GM12878 (cell line): ENCODE measurements around the gene CAB39. TPM values are rescaled to one million over a fixed set of nuclear protein-coding genes. Genes with fewer than 3 reads are reported as not detected.

ENCODE experiments used
- ATAC-seq: fragments of 200-7000 bp; cut with Tn5 transposase; 3 replicates; pipeline ENCODE4 v1.9.1; 2020; ENCODE audit warnings: mild to moderate bottlenecking, moderate library complexity
- BruUV-seq: library from RNA; stranded (reverse); fragments of 400-500 nt; replicated peaks from 2 replicates; lab custom pipeline; 2021; lab: Mats Ljungman, UMichigan
- CTCF ChIA-PET: fragments of 300-600 bp; sonication (Branson Sonifier 250); formaldehyde crosslinking; extraction: SDS; loops from one replicate; lab custom pipeline; 2021; ENCODE audit warnings: inconsistent platforms; lab: Yijun Ruan, JAX
- POLR2A ChIA-PET: fragments of 350-600 bp; formaldehyde crosslinking; extraction: SDS; loops from one replicate; lab custom pipeline; 2021; ENCODE audit warnings: inconsistent platforms; lab: Charles Lee
- RAD21 ChIA-PET: fragments of 300-600 bp; sonication (Branson Sonifier 250); formaldehyde crosslinking; loops from one replicate; lab custom pipeline; 2023; ENCODE audit warnings: antibody characterized with exemption; ENCODE audit not compliant: unreplicated experiment; lab: Charles Lee
- SMC1A ChIA-PET: fragments of 300-600 bp; sonication (Branson Sonifier 250); formaldehyde crosslinking; loops from one replicate; lab custom pipeline; 2023; ENCODE audit not compliant: unreplicated experiment, uncharacterized antibody; lab: Charles Lee
- DNase-seq: peaks from one replicate; pipeline ENCODE4 v3.0.0-alpha.2; 2011; ENCODE audit warnings: low read depth, low spot score
- FAIRE-seq: peaks from 3 replicates; lab custom pipeline; 2011; peaks lifted over from hg19 to GRCh38; lab: Jason Lieb, UNC
- H2AFZ ChIP-seq: 2 replicates; pipeline ENCODE4 v1.6.0; 2011; ENCODE audit warnings: low read depth, low read length, control low read depth; ENCODE audit not compliant: control insufficient read depth
- H3K27ac ChIP-seq: 2 replicates; pipeline ENCODE4 v1.5.1; 2011; ENCODE audit warnings: control low read depth; ENCODE audit not compliant: control insufficient read depth, insufficient read depth
- H3K27me3 ChIP-seq, 2 experiments: replicated peaks in 1 of 2; 2 replicates each; pipeline versions ENCODE4 v1.6.0 to v1.6.1; 2011; ENCODE audit warnings: low read length in 1 of 2; ENCODE audit not compliant: control insufficient read depth in 2 of 2, insufficient read depth in 2 of 2
- H3K36me3 ChIP-seq, 2 experiments: 2 replicates each; pipeline ENCODE4 v1.5.1; 2011; ENCODE audit warnings: low read length in 1 of 2; ENCODE audit not compliant: control insufficient read depth in 2 of 2, insufficient read depth in 2 of 2
- H3K4me1 ChIP-seq: 2 replicates; pipeline ENCODE4 v1.6.1; 2011; ENCODE audit warnings: mild to moderate bottlenecking, low read length, moderate library complexity, mixed read lengths; ENCODE audit not compliant: control insufficient read depth, insufficient read depth
- H3K4me2 ChIP-seq: 2 replicates; pipeline ENCODE4 v1.6.0; 2011; ENCODE audit warnings: control low read depth; ENCODE audit not compliant: control insufficient read depth, insufficient read depth
- H3K4me3 ChIP-seq: fragments of 200-600 bp; sonication (generic); 2 replicates; pipeline ENCODE4 v1.5.1; 2016
- H3K79me2 ChIP-seq: 2 replicates; pipeline ENCODE4 v1.6.0; 2011; ENCODE audit warnings: low read length; ENCODE audit not compliant: control insufficient read depth, insufficient read depth
- H3K9ac ChIP-seq: 2 replicates; pipeline ENCODE4 v1.8.0; 2011; ENCODE audit warnings: low read length, control low read depth, mixed read lengths; ENCODE audit not compliant: control insufficient read depth, insufficient read depth
- H3K9me3 ChIP-seq: replicated peaks from 3 replicates; pipeline ENCODE4 v1.5.1; 2011; ENCODE audit warnings: mild to moderate bottlenecking, low read length; ENCODE audit not compliant: control insufficient read depth, insufficient read depth
- H4K20me1 ChIP-seq: 2 replicates; pipeline ENCODE4 v1.6.0; 2011; ENCODE audit not compliant: control insufficient read depth, insufficient read depth
- ATF7 ChIP-seq: fragments of 450-650 bp; IDR thresholded peaks from 2 replicates; pipeline ENCODE4 v1.6.1; 2016; ENCODE audit warnings: low read depth, mild to moderate bottlenecking
- BCL11A ChIP-seq: IDR thresholded peaks from 2 replicates; pipeline ENCODE4 v1.6.1; 2011; ENCODE audit warnings: low read depth, low read length
- DPF2 ChIP-seq: fragments of 450-650 bp; IDR thresholded peaks from 2 replicates; pipeline ENCODE4 v1.6.1; 2017; ENCODE audit warnings: mild to moderate bottlenecking
- KDM1A ChIP-seq: fragments of 200-600 bp; sonication (generic); IDR thresholded peaks from 2 replicates; pipeline ENCODE4 v1.6.1; 2016; ENCODE audit warnings: borderline replicate concordance
- NFYA ChIP-seq: IDR thresholded peaks from 2 replicates; pipeline ENCODE4 v1.6.1; 2011; ENCODE audit warnings: low read depth, mild to moderate bottlenecking, low read length, improper control_type of control experiment, borderline replicate concordance
- NR2F1 ChIP-seq: fragments of 450-650 bp; conservative IDR thresholded peaks from 2 replicates; pipeline ENCODE4 v1.6.1; 2017; ENCODE audit warnings: mild to moderate bottlenecking
- NRF1 ChIP-seq: conservative IDR thresholded peaks from 2 replicates; pipeline ENCODE4 v1.6.1; 2011; ENCODE audit warnings: mild to moderate bottlenecking, low read depth, low read length, improper control_type of control experiment
- POLR2AphosphoS2 ChIP-seq: IDR thresholded peaks from 2 replicates; pipeline ENCODE4 v1.6.1; 2011; ENCODE audit warnings: low read depth, mild to moderate bottlenecking, low read length, improper control_type of control experiment, moderate library complexity
- RELA ChIP-seq: fragments of 450-650 bp; IDR thresholded peaks from 2 replicates; pipeline ENCODE4 v1.8.0; 2014; ENCODE audit warnings: borderline replicate concordance; ENCODE audit not compliant: partially characterized antibody
- SMAD5 ChIP-seq: IDR thresholded peaks from 2 replicates; pipeline ENCODE4 v1.6.1; 2016; ENCODE audit warnings: antibody characterized with exemption, low read depth
- WGBS: methylation state at CpG from one replicate; pipeline ENCODE4 v1.1.6; 2016; ENCODE audit warnings: low lambda C conversion rate; ENCODE audit not compliant: insufficient replicate concordance, insufficient coverage; ENCODE audit errors: missing lambda C conversion rate; 5-methylcytosine and 5-hydroxymethylcytosine counted together
- in situ Hi-C: fragments of 300-500 bp; cut with MboI; formaldehyde crosslinking; loops from 9 replicates; pipeline ENCODE4 v1.14.3; 2018; ENCODE audit warnings: mixed read lengths
- intact Hi-C: fragments of 100-400 bp; cut with micrococcal nuclease; formaldehyde crosslinking; loops from one replicate; pipeline ENCODE4 v1.14.2; 2022; ENCODE audit not compliant: unreplicated experiment
- polyA plus RNA-seq, 11 experiments: library from polyadenylated mRNA; depleted of rRNA in 4 of 11; unstranded in 6 of 11; stranded (reverse) in 5 of 11; fragments of >200 nt; fragmentation: Nextera tagmentation in 4 of 11; fragmentation: Illumina TruSeq in 1 of 11; extraction: Ambion mirVana in 4 of 11; extraction: Trizol in 1 of 11; gene quantifications; 1 replicate in 1 of 11; 2 replicates in 10 of 11; pipeline versions ENCODE4 v1.2.1 to v1.2.3, GENCODE V29; 2011 to 2016; ENCODE audit warnings: inconsistent platforms in 2 of 11, missing spikeins in 2 of 11, low read depth in 1 of 11
- total RNA-seq, 4 experiments: library from RNA; depleted of rRNA in 3 of 4; stranded (reverse); fragments of >200 nt in 3 of 4; fragmentation: Illumina TruSeq in 1 of 4; extraction: Trizol in 1 of 4; gene quantifications; 2 replicates each; pipeline versions ENCODE4 v1.2.1 to v1.2.3, GENCODE V29; 2013 to 2021
- TF ChIP-seq, protein P1 (sequence below): IDR thresholded peaks from 2 replicates; pipeline ENCODE4 v1.6.1; 2011; ENCODE audit warnings: mild to moderate bottlenecking, low read depth, low read length, moderate library complexity; ENCODE audit not compliant: insufficient replicate concordance
- TF ChIP-seq, protein P2 (sequence below): IDR thresholded peaks from 2 replicates; pipeline ENCODE4 v1.6.1; 2012; ENCODE audit warnings: low read depth, low read length, improper control_type of control experiment
- TF ChIP-seq, protein P3 (sequence below): fragments of 450-650 bp; IDR thresholded peaks from 2 replicates; pipeline ENCODE4 v1.6.1; 2016; ENCODE audit warnings: mild to moderate bottlenecking, moderate library complexity, borderline replicate concordance
- TF ChIP-seq, protein P4 (sequence below): fragments of 450-650 bp; formaldehyde crosslinking; IDR thresholded peaks from 2 replicates; pipeline ENCODE4 v1.5.0; 2022; ENCODE audit warnings: mild to moderate bottlenecking, missing genetic modification characterization

CAB39 gene
- total and polyA plus RNA-seq, 10 of the 15 experiments (the other 5 are each of a cell fraction or from before 2014, with no cell fraction given) = 13.3 to 129 (median 62.9) TPM

DNA sequence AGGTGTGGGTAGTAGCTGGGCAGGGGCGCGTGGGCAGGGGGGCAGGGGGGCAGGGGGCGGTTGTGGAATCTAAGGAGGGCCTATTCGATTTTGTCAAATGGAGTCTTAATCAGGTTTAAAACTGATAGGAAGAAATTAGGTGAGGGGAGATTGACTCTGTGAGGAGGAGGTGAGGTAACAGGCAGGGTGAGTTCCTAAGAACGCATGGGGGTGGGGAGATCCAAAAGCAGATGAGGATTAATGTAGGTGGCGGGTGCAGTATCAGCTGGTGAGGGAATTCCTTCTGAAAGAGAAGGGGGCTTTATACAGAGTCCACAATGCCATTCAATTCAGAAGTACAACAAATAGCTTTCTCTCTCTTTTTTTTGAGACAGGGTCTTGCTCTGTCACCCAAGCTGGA, 72.7 kb downstream of the CAB39 start:
- in situ Hi-C loops = no loop called here
- Histone ChIP-seq H3K27ac (no peak overlapping the region), H3K9ac (no peak overlapping the region), H2AFZ (no peak overlapping the region), H3K4me3 (no peak overlapping the region), H3K4me1 (no peaks in the 10 kb centered on the region), H3K9me3 (peaks cover 32% of the 10 kb centered on the region), H3K4me2 (no peak overlapping the region), H3K27me3 (no peaks in the 10 kb centered on the region), H3K36me3 (peaks cover 15 to 19% of the 10 kb centered on the region in 2 experiments), H3K79me2 (peaks cover 6% of the 10 kb centered on the region)
- ChIA-PET CTCF (interaction anchor here (3.0 kb wide), 1 partner anchor 12 kb away, joined by 21 read pairs; no protein-coding TSS in a partner anchor), RAD21 (interaction anchor here (0.9 kb wide), 1 partner anchor 125 kb away, joined by 3 read pairs; no protein-coding TSS in a partner anchor), SMC1A (interaction anchor here (1.2 kb wide), 1 partner anchor 64 kb away, joined by 3 read pairs; no protein-coding TSS in a partner anchor), POLR2A (no interaction called here)
- BruUV-seq = no TSS peak
- no peak for ATAC-seq
- intact Hi-C loops = no loop called here
- DNase-seq = no peak
- TF ChIP-seq, protein P1, sequence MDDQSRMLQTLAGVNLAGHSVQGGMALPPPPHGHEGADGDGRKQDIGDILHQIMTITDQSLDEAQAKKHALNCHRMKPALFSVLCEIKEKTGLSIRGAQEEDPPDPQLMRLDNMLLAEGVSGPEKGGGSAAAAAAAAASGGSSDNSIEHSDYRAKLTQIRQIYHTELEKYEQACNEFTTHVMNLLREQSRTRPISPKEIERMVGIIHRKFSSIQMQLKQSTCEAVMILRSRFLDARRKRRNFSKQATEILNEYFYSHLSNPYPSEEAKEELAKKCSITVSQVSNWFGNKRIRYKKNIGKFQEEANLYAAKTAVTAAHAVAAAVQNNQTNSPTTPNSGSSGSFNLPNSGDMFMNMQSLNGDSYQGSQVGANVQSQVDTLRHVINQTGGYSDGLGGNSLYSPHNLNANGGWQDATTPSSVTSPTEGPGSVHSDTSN = no peak
- TF ChIP-seq KDM1A = no peak
- TF ChIP-seq SMAD5 = no peak
- TF ChIP-seq BCL11A = no peak
- no peak for TF ChIP-seq RELA
- TF ChIP-seq NRF1 = no peak
- TF ChIP-seq POLR2AphosphoS2 = no peak
- TF ChIP-seq, protein P2, sequence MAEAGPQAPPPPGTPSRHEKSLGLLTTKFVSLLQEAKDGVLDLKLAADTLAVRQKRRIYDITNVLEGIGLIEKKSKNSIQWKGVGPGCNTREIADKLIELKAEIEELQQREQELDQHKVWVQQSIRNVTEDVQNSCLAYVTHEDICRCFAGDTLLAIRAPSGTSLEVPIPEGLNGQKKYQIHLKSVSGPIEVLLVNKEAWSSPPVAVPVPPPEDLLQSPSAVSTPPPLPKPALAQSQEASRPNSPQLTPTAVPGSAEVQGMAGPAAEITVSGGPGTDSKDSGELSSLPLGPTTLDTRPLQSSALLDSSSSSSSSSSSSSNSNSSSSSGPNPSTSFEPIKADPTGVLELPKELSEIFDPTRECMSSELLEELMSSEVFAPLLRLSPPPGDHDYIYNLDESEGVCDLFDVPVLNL = no peak
- no peak for TF ChIP-seq DPF2
- no peak for TF ChIP-seq NR2F1
- no peak for TF ChIP-seq NFYA
- TF ChIP-seq, protein P3, sequence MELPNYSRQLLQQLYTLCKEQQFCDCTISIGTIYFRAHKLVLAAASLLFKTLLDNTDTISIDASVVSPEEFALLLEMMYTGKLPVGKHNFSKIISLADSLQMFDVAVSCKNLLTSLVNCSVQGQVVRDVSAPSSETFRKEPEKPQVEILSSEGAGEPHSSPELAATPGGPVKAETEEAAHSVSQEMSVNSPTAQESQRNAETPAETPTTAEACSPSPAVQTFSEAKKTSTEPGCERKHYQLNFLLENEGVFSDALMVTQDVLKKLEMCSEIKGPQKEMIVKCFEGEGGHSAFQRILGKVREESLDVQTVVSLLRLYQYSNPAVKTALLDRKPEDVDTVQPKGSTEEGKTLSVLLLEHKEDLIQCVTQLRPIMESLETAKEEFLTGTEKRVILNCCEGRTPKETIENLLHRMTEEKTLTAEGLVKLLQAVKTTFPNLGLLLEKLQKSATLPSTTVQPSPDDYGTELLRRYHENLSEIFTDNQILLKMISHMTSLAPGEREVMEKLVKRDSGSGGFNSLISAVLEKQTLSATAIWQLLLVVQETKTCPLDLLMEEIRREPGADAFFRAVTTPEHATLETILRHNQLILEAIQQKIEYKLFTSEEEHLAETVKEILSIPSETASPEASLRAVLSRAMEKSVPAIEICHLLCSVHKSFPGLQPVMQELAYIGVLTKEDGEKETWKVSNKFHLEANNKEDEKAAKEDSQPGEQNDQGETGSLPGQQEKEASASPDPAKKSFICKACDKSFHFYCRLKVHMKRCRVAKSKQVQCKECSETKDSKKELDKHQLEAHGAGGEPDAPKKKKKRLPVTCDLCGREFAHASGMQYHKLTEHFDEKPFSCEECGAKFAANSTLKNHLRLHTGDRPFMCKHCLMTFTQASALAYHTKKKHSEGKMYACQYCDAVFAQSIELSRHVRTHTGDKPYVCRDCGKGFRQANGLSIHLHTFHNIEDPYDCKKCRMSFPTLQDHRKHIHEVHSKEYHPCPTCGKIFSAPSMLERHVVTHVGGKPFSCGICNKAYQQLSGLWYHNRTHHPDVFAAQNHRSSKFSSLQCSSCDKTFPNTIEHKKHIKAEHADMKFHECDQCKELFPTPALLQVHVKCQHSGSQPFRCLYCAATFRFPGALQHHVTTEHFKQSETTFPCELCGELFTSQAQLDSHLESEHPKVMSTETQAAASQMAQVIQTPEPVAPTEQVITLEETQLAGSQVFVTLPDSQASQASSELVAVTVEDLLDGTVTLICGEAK = no peak
- TF ChIP-seq, protein P4, sequence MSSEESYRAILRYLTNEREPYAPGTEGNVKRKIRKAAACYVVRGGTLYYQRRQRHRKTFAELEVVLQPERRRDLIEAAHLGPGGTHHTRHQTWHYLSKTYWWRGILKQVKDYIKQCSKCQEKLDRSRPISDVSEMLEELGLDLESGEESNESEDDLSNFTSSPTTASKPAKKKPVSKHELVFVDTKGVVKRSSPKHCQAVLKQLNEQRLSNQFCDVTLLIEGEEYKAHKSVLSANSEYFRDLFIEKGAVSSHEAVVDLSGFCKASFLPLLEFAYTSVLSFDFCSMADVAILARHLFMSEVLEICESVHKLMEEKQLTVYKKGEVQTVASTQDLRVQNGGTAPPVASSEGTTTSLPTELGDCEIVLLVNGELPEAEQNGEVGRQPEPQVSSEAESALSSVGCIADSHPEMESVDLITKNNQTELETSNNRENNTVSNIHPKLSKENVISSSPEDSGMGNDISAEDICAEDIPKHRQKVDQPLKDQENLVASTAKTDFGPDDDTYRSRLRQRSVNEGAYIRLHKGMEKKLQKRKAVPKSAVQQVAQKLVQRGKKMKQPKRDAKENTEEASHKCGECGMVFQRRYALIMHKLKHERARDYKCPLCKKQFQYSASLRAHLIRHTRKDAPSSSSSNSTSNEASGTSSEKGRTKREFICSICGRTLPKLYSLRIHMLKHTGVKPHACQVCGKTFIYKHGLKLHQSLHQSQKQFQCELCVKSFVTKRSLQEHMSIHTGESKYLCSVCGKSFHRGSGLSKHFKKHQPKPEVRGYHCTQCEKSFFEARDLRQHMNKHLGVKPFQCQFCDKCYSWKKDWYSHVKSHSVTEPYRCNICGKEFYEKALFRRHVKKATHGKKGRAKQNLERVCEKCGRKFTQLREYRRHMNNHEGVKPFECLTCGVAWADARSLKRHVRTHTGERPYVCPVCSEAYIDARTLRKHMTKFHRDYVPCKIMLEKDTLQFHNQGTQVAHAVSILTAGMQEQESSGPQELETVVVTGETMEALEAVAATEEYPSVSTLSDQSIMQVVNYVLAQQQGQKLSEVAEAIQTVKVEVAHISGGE (CRISPR knock-in tag) = no peak
- no peak for TF ChIP-seq ATF7
- TF ChIP-seq, all 136 proteins: peak for 0
- 92% methylated on average over 3 of the region's 6 CpGs for WGBS
- no peak for FAIRE-seq
- H4K20me1 ChIP-seq = no peaks in the 10 kb centered on the region
